HepG2 (cell line): Measurements from ENCODE around the gene CELSR3. TPM values are rescaled to one million over a fixed set of nuclear protein-coding genes. Genes with fewer than 3 reads are reported as not detected.
A peak's percentile ranks its signal among the peaks of the same experiment; 100 is the strongest.

Experiments used
- BHLHE40 ChIP-seq: IDR thresholded peaks from 2 replicates; pipeline ENCODE4 v1.6.1; 2011; ENCODE audit warnings: low read length, improper control_type of control experiment
- GLI4 ChIP-seq: sonication (generic); formaldehyde crosslinking; IDR thresholded peaks from 2 replicates; pipeline ENCODE4 v1.5.1; 2020; ENCODE audit warnings: missing genetic modification reagents, mild to moderate bottlenecking, moderate library complexity, borderline replicate concordance
- HMGXB3 ChIP-seq: sonication (generic); formaldehyde crosslinking; IDR thresholded peaks from 2 replicates; pipeline ENCODE4 v1.4.0; 2020; ENCODE audit warnings: missing genetic modification reagents, borderline replicate concordance
- KAT2B ChIP-seq: fragments of 150-350 bp; IDR thresholded peaks from 2 replicates; pipeline ENCODE4 v1.6.1; 2014; ENCODE audit warnings: low read depth, low read length, borderline replicate concordance
- MYNN ChIP-seq: sonication (generic); formaldehyde crosslinking; IDR thresholded peaks from 2 replicates; pipeline ENCODE4 v1.4.0; 2020; ENCODE audit warnings: mild to moderate bottlenecking, low read depth, missing genetic modification reagents
- NCOA1 ChIP-seq: sonication (generic); formaldehyde crosslinking; IDR thresholded peaks from 2 replicates; pipeline ENCODE4 v1.9.0; 2021; ENCODE audit warnings: missing genetic modification reagents
- NKX3-1 ChIP-seq: sonication (generic); formaldehyde crosslinking; IDR thresholded peaks from 2 replicates; pipeline ENCODE4 v1.5.0; 2020; ENCODE audit warnings: missing genetic modification reagents
- PLRG1 ChIP-seq: fragments of 450-650 bp; conservative IDR thresholded peaks from 2 replicates; pipeline ENCODE4 v1.6.1; 2016
- RFXANK ChIP-seq: IDR thresholded peaks from 2 replicates; pipeline ENCODE4 v1.6.1; 2016
- SCMH1 ChIP-seq: sonication (generic); formaldehyde crosslinking; IDR thresholded peaks from 2 replicates; pipeline ENCODE4 v1.9.0; 2021; ENCODE audit warnings: missing genetic modification reagents, mild to moderate bottlenecking, borderline replicate concordance
- SIX4 ChIP-seq: sonication (generic); formaldehyde crosslinking; IDR thresholded peaks from 2 replicates; pipeline ENCODE4 v1.4.0; 2020; ENCODE audit warnings: missing genetic modification reagents
- SOX5 ChIP-seq: IDR thresholded peaks from 2 replicates; pipeline ENCODE4 v1.6.1; 2016; ENCODE audit warnings: borderline replicate concordance
- SRF ChIP-seq: IDR thresholded peaks from 2 replicates; pipeline ENCODE4 v1.6.1; 2011; ENCODE audit warnings: mild to moderate bottlenecking, low read depth, low read length, moderate library complexity
- TBX3 ChIP-seq: fragments of 450-650 bp; IDR thresholded peaks from 2 replicates; pipeline ENCODE4 v1.6.1; 2017; ENCODE audit warnings: antibody characterized with exemption, mild to moderate bottlenecking, inconsistent platforms, borderline replicate concordance
- ZFP36L1 ChIP-seq: sonication (generic); formaldehyde crosslinking; IDR thresholded peaks from 2 replicates; pipeline ENCODE4 v1.8.0; 2022; ENCODE audit warnings: mild to moderate bottlenecking, missing genetic modification reagents, moderate library complexity
- ZNF317 ChIP-seq: sonication (generic); formaldehyde crosslinking; IDR thresholded peaks from 2 replicates; pipeline ENCODE4 v1.5.0; 2020; ENCODE audit warnings: mild to moderate bottlenecking, missing genetic modification reagents
- ZNF629 ChIP-seq: sonication (generic); formaldehyde crosslinking; conservative IDR thresholded peaks from 2 replicates; pipeline ENCODE4 v1.5.0; 2020; ENCODE audit warnings: missing genetic modification reagents
- ZNF670 ChIP-seq: sonication (generic); formaldehyde crosslinking; IDR thresholded peaks from 2 replicates; pipeline ENCODE4 v1.8.0; 2022; ENCODE audit warnings: mild to moderate bottlenecking, missing genetic modification reagents, borderline replicate concordance
- ZNF792 ChIP-seq: IDR thresholded peaks from 2 replicates; pipeline ENCODE4 v1.6.1; 2016
- polyA plus RNA-seq, 8 experiments: library from polyadenylated mRNA; depleted of rRNA in 3 of 8; stranded (reverse) in 7 of 8; unstranded in 1 of 8; fragments of >200 nt; fragmentation: Illumina TruSeq in 4 of 8; extraction: Trizol in 4 of 8; gene quantifications; 2 replicates each; pipeline versions ENCODE4 v1.2.1 to v1.2.3, GENCODE V29; 2011 to 2016; ENCODE audit warnings: low read depth in 4 of 8, missing spikeins in 1 of 8, mixed read lengths in 1 of 8; ENCODE audit not compliant: insufficient read depth in 1 of 8
- total RNA-seq, 5 experiments: library from RNA; depleted of rRNA; stranded (reverse); fragments of >200 nt; fragmentation: Illumina TruSeq; extraction: Trizol; gene quantifications; 2 replicates each; pipeline ENCODE4 v1.2.3, GENCODE V29; 2016; ENCODE audit warnings: low read depth in 1 of 5
- TF ChIP-seq, protein P1 (sequence below): sonication (generic); formaldehyde crosslinking; IDR thresholded peaks from 2 replicates; pipeline ENCODE4 v1.4.0; 2020; ENCODE audit warnings: missing genetic modification reagents
- TF ChIP-seq, protein P2 (sequence below): sonication (generic); formaldehyde crosslinking; IDR thresholded peaks from 2 replicates; pipeline ENCODE4 v1.4.0; 2020; ENCODE audit warnings: mild to moderate bottlenecking, low read depth, missing genetic modification reagents
- TF ChIP-seq, protein P3 (sequence below), 2 experiments: sonication (generic) in 1 of 2; formaldehyde crosslinking in 1 of 2; IDR thresholded peaks; 2 replicates each; pipeline versions ENCODE4 v1.4.0 to v1.6.1; 2018 to 2020; ENCODE audit warnings: missing genetic modification reagents in 2 of 2, borderline replicate concordance in 1 of 2, low read depth in 1 of 2, mild to moderate bottlenecking in 1 of 2, missing biosample characterization in 1 of 2

CELSR3 gene
- total and polyA plus RNA-seq, 2 of the 13 experiments (the other 11 are each of a cell fraction or from before 2014, with no cell fraction given) = 5.4 to 6.7 TPM

GRCh38 chr3:48685603-48686511, 23.2 kb upstream of the CELSR3 start, which contains the start of gene NCKIPSD (continued):
- TF ChIP-seq, protein P1, sequence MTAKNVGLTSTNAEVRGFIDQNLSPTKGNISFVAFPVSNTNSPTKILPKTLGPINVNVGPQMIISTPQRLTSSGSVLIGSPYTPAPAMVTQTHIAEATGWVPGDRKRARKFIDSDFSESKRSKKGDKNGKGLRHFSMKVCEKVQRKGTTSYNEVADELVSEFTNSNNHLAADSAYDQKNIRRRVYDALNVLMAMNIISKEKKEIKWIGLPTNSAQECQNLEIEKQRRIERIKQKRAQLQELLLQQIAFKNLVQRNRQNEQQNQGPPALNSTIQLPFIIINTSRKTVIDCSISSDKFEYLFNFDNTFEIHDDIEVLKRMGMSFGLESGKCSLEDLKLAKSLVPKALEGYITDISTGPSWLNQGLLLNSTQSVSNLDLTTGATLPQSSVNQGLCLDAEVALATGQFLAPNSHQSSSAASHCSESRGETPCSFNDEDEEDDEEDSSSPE = peak; percentile 87
- no peak for TF ChIP-seq ZFP36L1
- no peak for TF ChIP-seq SOX5 (CRISPR knock-in tag)
- no peak for TF ChIP-seq TBX3
- no peak for TF ChIP-seq HMGXB3
- TF ChIP-seq BHLHE40 = no peak
- peak; percentile 29; the same call in 1 of the 2 replicates for TF ChIP-seq SIX4
- TF ChIP-seq SCMH1 (CRISPR knock-in tag) = no peak
- TF ChIP-seq NKX3-1 = no peak; the same call in 1 of the 2 replicates
- TF ChIP-seq, protein P2, sequence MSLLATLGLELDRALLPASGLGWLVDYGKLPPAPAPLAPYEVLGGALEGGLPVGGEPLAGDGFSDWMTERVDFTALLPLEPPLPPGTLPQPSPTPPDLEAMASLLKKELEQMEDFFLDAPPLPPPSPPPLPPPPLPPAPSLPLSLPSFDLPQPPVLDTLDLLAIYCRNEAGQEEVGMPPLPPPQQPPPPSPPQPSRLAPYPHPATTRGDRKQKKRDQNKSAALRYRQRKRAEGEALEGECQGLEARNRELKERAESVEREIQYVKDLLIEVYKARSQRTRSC (CRISPR knock-in tag) = peak; percentile 94; the same call in 1 of the 2 replicates
- peak; percentile 57; the same call in 1 of the 2 replicates for TF ChIP-seq ZNF792 (CRISPR knock-in tag)
- no peak for TF ChIP-seq PLRG1
- TF ChIP-seq, protein P3, sequence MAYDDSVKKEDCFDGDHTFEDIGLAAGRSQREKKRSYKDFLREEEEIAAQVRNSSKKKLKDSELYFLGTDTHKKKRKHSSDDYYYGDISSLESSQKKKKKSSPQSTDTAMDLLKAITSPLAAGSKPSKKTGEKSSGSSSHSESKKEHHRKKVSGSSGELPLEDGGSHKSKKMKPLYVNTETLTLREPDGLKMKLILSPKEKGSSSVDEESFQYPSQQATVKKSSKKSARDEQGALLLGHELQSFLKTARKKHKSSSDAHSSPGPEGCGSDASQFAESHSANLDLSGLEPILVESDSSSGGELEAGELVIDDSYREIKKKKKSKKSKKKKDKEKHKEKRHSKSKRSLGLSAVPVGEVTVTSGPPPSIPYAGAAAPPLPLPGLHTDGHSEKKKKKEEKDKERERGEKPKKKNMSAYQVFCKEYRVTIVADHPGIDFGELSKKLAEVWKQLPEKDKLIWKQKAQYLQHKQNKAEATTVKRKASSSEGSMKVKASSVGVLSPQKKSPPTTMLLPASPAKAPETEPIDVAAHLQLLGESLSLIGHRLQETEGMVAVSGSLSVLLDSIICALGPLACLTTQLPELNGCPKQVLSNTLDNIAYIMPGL (CRISPR knock-in tag; IDR thresholded peaks at IDR 0.05; ENCODE audit: borderline replicate concordance in 1 of 2, low read depth in 1 of 2) = peak; percentile 99 to 100
- no peak for TF ChIP-seq ZNF670 (CRISPR knock-in tag)
- no peak for TF ChIP-seq MYNN (CRISPR knock-in tag)
- no peak; the same call in 1 of the 2 replicates for TF ChIP-seq ZNF317
- TF ChIP-seq RFXANK (CRISPR knock-in tag) = 0 out of 2 replicates have a peak, but pooled peaks have one; percentile 36
- no peak for TF ChIP-seq SRF
- TF ChIP-seq GLI4 = peak; percentile 88; the same call in 1 of the 2 replicates
- no peak for TF ChIP-seq KAT2B
- TF ChIP-seq ZNF629 = no peak
- 0 out of 2 replicates have a peak, but pooled peaks have one; percentile 59 for TF ChIP-seq NCOA1
